Transverse colon (tissue), 4 donors: Measurements from ENCODE around the gene GPSM3.

ENCODE experiments used
- POLR2A ChIP-seq: fragments of 450-650 bp; IDR thresholded peaks from one replicate; pipeline ENCODE4 v1.6.1; 2016; ENCODE audit warnings: antibody characterized with exemption, mild to moderate bottlenecking, moderate library complexity
- POLR2AphosphoS5 ChIP-seq, 3 donors: sonication (generic); formaldehyde crosslinking; IDR thresholded peaks; one replicate each; pipeline ENCODE4 v1.6.1; 2016; ENCODE audit warnings: antibody characterized with exemption in 3 of 3
- TF ChIP-seq, protein P1 (sequence below), 5 experiments: fragments of 200-600 bp in 3 of 5; fragments of 450-650 bp in 2 of 5; sonication (generic) in 3 of 5; IDR thresholded peaks; 1 replicate in 2 of 5; 2 replicates in 3 of 5; pipeline ENCODE4 v1.5.1; 2016 to 2017; ENCODE audit warnings: antibody characterized with exemption in 5 of 5, inconsistent platforms in 3 of 5, mild to moderate bottlenecking in 2 of 5, moderate library complexity in 1 of 5

DNA sequence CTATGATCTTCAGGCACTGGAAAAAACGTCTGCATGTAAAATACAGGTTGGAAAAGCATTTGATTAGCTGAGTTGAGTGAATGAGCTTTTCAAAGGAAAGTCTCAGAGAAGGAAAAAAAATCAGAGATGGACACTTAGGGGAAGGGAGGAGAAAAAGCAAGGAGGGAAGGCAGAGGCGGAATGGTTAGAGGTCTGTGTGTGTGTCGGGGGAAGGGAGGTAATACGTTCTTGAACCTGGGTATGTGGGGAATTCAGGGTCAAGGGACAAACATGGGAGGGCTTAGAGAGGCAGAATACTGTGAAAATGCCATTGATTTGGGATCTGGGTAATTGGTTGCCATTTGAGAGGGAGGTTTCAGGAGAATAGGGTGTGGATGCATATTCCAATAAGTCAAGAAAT, 45.8 kb downstream of the GPSM3 start:
- no peak for TF ChIP-seq POLR2A
- TF ChIP-seq, protein P1, sequence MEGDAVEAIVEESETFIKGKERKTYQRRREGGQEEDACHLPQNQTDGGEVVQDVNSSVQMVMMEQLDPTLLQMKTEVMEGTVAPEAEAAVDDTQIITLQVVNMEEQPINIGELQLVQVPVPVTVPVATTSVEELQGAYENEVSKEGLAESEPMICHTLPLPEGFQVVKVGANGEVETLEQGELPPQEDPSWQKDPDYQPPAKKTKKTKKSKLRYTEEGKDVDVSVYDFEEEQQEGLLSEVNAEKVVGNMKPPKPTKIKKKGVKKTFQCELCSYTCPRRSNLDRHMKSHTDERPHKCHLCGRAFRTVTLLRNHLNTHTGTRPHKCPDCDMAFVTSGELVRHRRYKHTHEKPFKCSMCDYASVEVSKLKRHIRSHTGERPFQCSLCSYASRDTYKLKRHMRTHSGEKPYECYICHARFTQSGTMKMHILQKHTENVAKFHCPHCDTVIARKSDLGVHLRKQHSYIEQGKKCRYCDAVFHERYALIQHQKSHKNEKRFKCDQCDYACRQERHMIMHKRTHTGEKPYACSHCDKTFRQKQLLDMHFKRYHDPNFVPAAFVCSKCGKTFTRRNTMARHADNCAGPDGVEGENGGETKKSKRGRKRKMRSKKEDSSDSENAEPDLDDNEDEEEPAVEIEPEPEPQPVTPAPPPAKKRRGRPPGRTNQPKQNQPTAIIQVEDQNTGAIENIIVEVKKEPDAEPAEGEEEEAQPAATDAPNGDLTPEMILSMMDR (IDR thresholded peaks at IDR 0.05) = no peak
- TF ChIP-seq POLR2AphosphoS5 (IDR thresholded peaks at IDR 0.05) = no peak
